Muscle layer of duodenum (tissue), 2 donors: ENCODE data around the gene EFHD2.

Source experiments
- H3K27ac ChIP-seq: one replicate; pipeline ENCODE4 v1.7.0; 2013; ENCODE audit warnings: mild to moderate bottlenecking, low read length
- H3K27me3 ChIP-seq: one replicate; pipeline ENCODE4 v1.7.0; 2013; ENCODE audit warnings: low read depth, mild to moderate bottlenecking, control low read depth, low read length
- H3K36me3 ChIP-seq, 2 donors: one replicate each; pipeline ENCODE4 v1.7.0; 2013; ENCODE audit warnings: low read length in 2 of 2, control low read depth in 1 of 2, mild to moderate bottlenecking in 1 of 2; ENCODE audit not compliant: insufficient read depth in 2 of 2, control insufficient read depth in 1 of 2
- H3K4me1 ChIP-seq, 2 donors: one replicate each; pipeline ENCODE4 v1.7.0; 2013; ENCODE audit warnings: low read length in 2 of 2, mild to moderate bottlenecking in 2 of 2, control low read depth in 1 of 2, moderate library complexity in 1 of 2; ENCODE audit not compliant: insufficient read depth in 2 of 2, control insufficient read depth in 1 of 2
- H3K4me3 ChIP-seq, 2 donors: one replicate each; pipeline ENCODE4 v1.7.0; 2013; ENCODE audit warnings: low read length in 2 of 2, low read depth in 1 of 2, mild to moderate bottlenecking in 1 of 2
- H3K9me3 ChIP-seq, 2 donors: one replicate each; pipeline ENCODE4 v1.7.0; 2013; ENCODE audit warnings: low read length in 2 of 2, control low read depth in 1 of 2, mild to moderate bottlenecking in 1 of 2; ENCODE audit not compliant: control insufficient read depth in 1 of 2
- donor health status: healthy.

EFHD2 gene

DNA sequence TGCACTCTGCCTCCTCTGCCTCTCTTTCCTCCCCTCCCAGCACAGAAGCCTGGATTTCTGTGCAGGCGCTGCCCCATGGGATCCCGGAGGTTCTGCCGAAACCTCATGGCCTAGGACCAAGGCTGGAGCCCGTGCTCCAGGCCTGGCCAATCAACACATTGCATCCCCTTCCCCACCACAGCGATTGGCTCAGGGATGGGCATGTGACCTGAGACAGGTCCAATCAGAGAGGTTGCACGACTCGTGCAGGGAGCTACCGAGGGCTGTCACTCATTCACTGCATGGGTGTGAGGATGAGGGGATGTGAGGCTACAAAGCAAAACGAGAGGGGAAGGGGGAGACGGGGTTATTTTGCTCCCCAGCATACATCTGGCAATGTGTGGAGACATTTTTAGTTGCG lies 62.9 kb downstream of the EFHD2 start:
- Histone ChIP-seq H3K9me3 (no peaks in the 10 kb centered on the region), H3K36me3 (no peaks in the 10 kb centered on the region), H3K27ac (no peak overlapping the region), H3K4me1 (peaks cover 0 to 3% of the 10 kb centered on the region in 2 donors), H3K27me3 (no peaks in the 10 kb centered on the region), H3K4me3 (no peak overlapping the region)

- no peak within 1 kb of the TSS for H3K4me3 ChIP-seq
- H3K9me3 ChIP-seq = no peaks in the 10 kb centered on the region
- no peak within 1 kb of the TSS for H3K27ac ChIP-seq
- no peaks in the 10 kb centered on the region for H3K4me1 ChIP-seq
- H3K36me3 ChIP-seq = no peaks in the 10 kb centered on the region
- no peaks in the 10 kb centered on the region for H3K27me3 ChIP-seq
These were observed 66.1 kb downstream of the EFHD2 start, which contains the start of gene CELA2B for GRCh38 chr1:15475752-15476314. Gene CELA2B, plus strand, starts transcription at chr1:15476104. Its CDS starts 22 bp downstream, at chr1:15476126.

GRCh38 chr1:15476927-15477326 lies 67.2 kb downstream of the EFHD2 start:
- Histone ChIP-seq H3K27me3 (no peaks in the 10 kb centered on the region), H3K36me3 (no peaks in the 10 kb centered on the region), H3K27ac (no peak overlapping the region), H3K9me3 (no peaks in the 10 kb centered on the region), H3K4me1 (no peaks in the 10 kb centered on the region), H3K4me3 (no peak overlapping the region)

DNA sequence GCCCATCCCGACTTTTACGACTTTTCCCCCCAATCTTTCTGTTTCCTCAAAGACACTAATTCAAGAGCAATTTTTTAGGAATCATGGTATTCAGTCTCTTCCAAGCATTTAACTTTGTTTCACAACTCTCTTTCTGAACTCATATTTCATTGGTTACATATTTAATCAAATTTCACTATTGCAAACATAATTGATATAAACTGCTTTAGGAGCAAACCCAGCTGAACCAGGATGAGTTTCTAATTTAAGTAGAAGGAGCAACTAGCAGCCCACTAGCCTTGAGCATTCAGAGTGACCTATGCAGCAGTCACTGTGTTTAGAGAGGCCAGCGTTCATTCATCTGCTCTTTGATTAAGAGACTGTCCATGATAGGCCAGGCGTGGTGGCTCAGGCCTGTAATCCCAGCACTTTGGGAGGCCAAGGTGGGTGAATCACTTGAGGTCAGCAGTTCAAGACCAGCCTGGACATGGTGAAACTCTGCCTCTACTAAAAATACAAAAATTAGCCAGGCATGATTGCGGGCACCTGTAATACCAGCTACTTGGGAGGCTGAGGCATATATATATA lies 68.0 kb downstream of the EFHD2 start:
- Histone ChIP-seq H3K36me3 (no peaks in the 10 kb centered on the region), H3K4me1 (no peaks in the 10 kb centered on the region), H3K27ac (no peak overlapping the region), H3K9me3 (no peaks in the 10 kb centered on the region), H3K27me3 (no peaks in the 10 kb centered on the region), H3K4me3 (no peak overlapping the region)
